Activated B cell treated with CpG ODN at 0.5 μM for 24 hours (primary cell): Measurements from ENCODE around the gene SAC3D1. TPM values are rescaled to one million over a fixed set of nuclear protein-coding genes. Genes with fewer than 3 reads are reported as not detected.

Source experiments
- ATAC-seq: fragments of 200-7000 bp; cut with Tn5 transposase; one replicate; pipeline ENCODE4 v1.10.0; 2021; ENCODE audit warnings: low read depth, mild to moderate bottlenecking, moderate library complexity
- CTCF ChIA-PET: fragments of 350-600 bp; sonication (Branson Sonifier 250); formaldehyde crosslinking; loops from one replicate; lab custom pipeline; 2021; ENCODE audit warnings: antibody characterized with exemption; lab: Charles Lee
- POLR2A ChIA-PET: fragments of 350-600 bp; sonication (Branson Sonifier 250); formaldehyde crosslinking; loops from one replicate; lab custom pipeline; 2021; ENCODE audit warnings: antibody characterized with exemption; lab: Charles Lee
- DNase-seq: peaks from one replicate; pipeline ENCODE4 v3.0.0; 2022
- H3K27ac Mint-ChIP-seq: one replicate; pipeline ENCODE4 v1.8.0; 2020; ENCODE audit warnings: mixed read lengths
- H3K27me3 Mint-ChIP-seq: one replicate; pipeline ENCODE4 v1.8.0; 2021; ENCODE audit warnings: mixed read lengths
- H3K36me3 Mint-ChIP-seq: one replicate; pipeline ENCODE4 v1.8.0; 2021; ENCODE audit warnings: low read depth, mixed read lengths
- H3K4me1 Mint-ChIP-seq: one replicate; pipeline ENCODE4 v1.8.0; 2021; ENCODE audit warnings: mixed read lengths
- H3K4me3 Mint-ChIP-seq: one replicate; pipeline ENCODE4 v1.8.0; 2020; ENCODE audit warnings: mild to moderate bottlenecking, mixed read lengths
- H3K9me3 Mint-ChIP-seq: one replicate; pipeline ENCODE4 v1.8.0; 2020; ENCODE audit warnings: mixed read lengths
- CTCF ChIP-seq: fragments of 200-600 bp; IDR thresholded peaks from one replicate; pipeline ENCODE4 v1.8.0; 2022; ENCODE audit warnings: antibody characterized with exemption, mild to moderate bottlenecking
- intact Hi-C: fragments of 100-400 bp; cut with micrococcal nuclease; formaldehyde crosslinking; loops from one replicate; pipeline ENCODE4 v1.15.1; 2024
- total RNA-seq: library from RNA; stranded (reverse); gene quantifications from 2 replicates; pipeline ENCODE4 v1.2.3, GENCODE V29; 2022

Gene SAC3D1
- total RNA-seq, 1 donor from 2014 or later, result 3.8 TPM

- DNase-seq, result no peak
- Mint-ChIP-seq H3K27me3 (no peaks in the 10 kb centered on the region), H3K4me1 (peaks cover 17% of the 10 kb centered on the region), H3K9me3 (no peaks in the 10 kb centered on the region), H3K4me3 (peak overlapping the region; percentile 70), H3K36me3 (no peaks in the 10 kb centered on the region), H3K27ac (peak overlapping the region; percentile 69)
- peak; percentile 37 for ATAC-seq
- ChIA-PET CTCF (interaction anchor here (1.0 kb wide), 1 partner anchor 8 kb away, joined by 3 read pairs; no protein-coding TSS in a partner anchor), POLR2A (interaction anchor here (0.6 to 1.2 kb wide), 2 partner anchors 13 to 21 kb away, joined by 5 to 16 read pairs; partner anchors contain the start of gene SAC3D1)
- intact Hi-C loops, result no loop called here
- TF ChIP-seq CTCF, result no peak
Measured at GRCh38 chr11:65053827-65054508, 13.0 kb downstream of the SAC3D1 start.

DNA sequence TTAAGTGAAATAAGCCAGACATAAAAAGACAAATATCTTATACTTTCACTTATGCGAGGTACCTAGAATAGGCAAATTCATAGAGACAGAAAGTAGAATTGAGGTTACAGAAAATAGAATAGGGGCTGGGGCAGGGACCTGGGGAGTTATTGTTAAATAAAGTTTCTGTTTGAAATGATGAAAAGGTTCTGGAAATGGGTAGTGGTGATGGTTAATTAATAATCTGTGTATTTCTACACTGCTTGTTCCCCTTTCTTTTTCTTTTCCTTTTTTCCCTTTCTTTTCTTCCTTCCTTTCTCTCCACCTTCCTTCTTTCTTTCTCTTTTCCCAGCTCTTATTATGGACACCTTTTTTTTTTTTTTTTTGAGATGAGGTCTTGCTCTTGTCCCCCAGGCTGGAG is 14.5 kb downstream of the SAC3D1 start:
- ChIA-PET CTCF (no interaction called here), POLR2A (no interaction called here)
- Mint-ChIP-seq H3K27me3 (no peaks in the 10 kb centered on the region), H3K9me3 (no peaks in the 10 kb centered on the region), H3K4me3 (no peak overlapping the region), H3K27ac (no peak overlapping the region), H3K36me3 (no peaks in the 10 kb centered on the region), H3K4me1 (peaks cover 17% of the 10 kb centered on the region)
- intact Hi-C loops, result no loop called here
- DNase-seq, result no peak
- no peak for ATAC-seq
- no peak for TF ChIP-seq CTCF

GRCh38 chr11:65056999-65057398 is 16.0 kb downstream of the SAC3D1 start:
- TF ChIP-seq CTCF, result no peak
- DNase-seq, result no peak
- H3K36me3 Mint-ChIP-seq, result no peaks in the 10 kb centered on the region
- H3K9me3 Mint-ChIP-seq, result no peaks in the 10 kb centered on the region
- ATAC-seq, result no peak
- H3K4me3 Mint-ChIP-seq, result no peak overlapping the region
- ChIA-PET POLR2A (no interaction called here), CTCF (no interaction called here)
- H3K4me1 Mint-ChIP-seq, result peaks cover 17% of the 10 kb centered on the region
- H3K27ac Mint-ChIP-seq, result no peak overlapping the region
- H3K27me3 Mint-ChIP-seq, result peaks cover 1% of the 10 kb centered on the region
- intact Hi-C loops, result no loop called here

DNA sequence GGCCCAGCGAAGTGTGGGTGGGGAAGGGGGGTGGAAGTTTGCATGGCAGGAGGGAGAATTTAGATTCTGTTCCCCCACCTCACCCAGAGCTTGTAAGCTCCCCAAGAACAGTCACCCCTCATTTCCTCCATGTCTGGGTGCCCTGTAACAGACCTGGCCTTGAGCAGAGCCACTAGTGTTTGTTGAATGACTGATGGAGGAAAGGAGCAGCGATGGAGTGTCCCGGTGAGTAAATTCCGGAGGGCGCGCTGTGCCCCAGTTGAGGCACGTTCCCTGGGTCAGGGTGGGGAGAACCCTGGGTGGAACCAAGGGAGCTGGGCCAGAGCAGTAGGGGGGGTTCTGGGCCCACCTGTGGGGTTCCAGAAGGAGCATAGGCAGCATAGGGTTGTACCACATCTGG is 16.5 kb downstream of the SAC3D1 start:
- DNase-seq, result no peak
- no peaks in the 10 kb centered on the region for H3K9me3 Mint-ChIP-seq
- ChIA-PET CTCF (no interaction called here), POLR2A (no interaction called here)
- TF ChIP-seq CTCF, result no peak
- no peaks in the 10 kb centered on the region for H3K36me3 Mint-ChIP-seq
- no peak for ATAC-seq
- H3K27ac Mint-ChIP-seq, result no peak overlapping the region
- H3K27me3 Mint-ChIP-seq, result peaks cover 1% of the 10 kb centered on the region
- H3K4me1 Mint-ChIP-seq, result peaks cover 17% of the 10 kb centered on the region
- no peak overlapping the region for H3K4me3 Mint-ChIP-seq
- intact Hi-C loops, result no loop called here

- peaks cover 1% of the 10 kb centered on the region for H3K27me3 Mint-ChIP-seq
- H3K27ac Mint-ChIP-seq, result no peak overlapping the region
- no peak for TF ChIP-seq CTCF
- no peaks in the 10 kb centered on the region for H3K36me3 Mint-ChIP-seq
- peaks cover 17% of the 10 kb centered on the region for H3K4me1 Mint-ChIP-seq
- DNase-seq (no peak), ATAC-seq (no peak)
- H3K4me3 Mint-ChIP-seq, result no peak overlapping the region
- intact Hi-C loops, result no loop called here
- no peaks in the 10 kb centered on the region for H3K9me3 Mint-ChIP-seq
- ChIA-PET CTCF (no interaction called here), POLR2A (no interaction called here)
Measured at GRCh38 chr11:65058012-65058411, 17.0 kb downstream of the SAC3D1 start.
